Ovary (tissue), 3 donors: ENCODE data around the gene ELL2.

Source experiments
- POLR2A ChIP-seq: fragments of 450-650 bp; IDR thresholded peaks from one replicate; pipeline ENCODE4 v1.6.1; 2017; ENCODE audit warnings: antibody characterized with exemption, mild to moderate bottlenecking, moderate library complexity
- TF ChIP-seq, protein P1 (sequence below), 3 donors: fragments of 450-650 bp in 2 of 3; fragments of 200-600 bp in 1 of 3; IDR thresholded peaks; one replicate each; pipeline versions ENCODE4 v1.5.1 to v1.8.0; 2016 to 2022; ENCODE audit warnings: antibody characterized with exemption in 3 of 3, mild to moderate bottlenecking in 1 of 3
- donor health status: DM: no; HTN: no; CAD: no.

DNA sequence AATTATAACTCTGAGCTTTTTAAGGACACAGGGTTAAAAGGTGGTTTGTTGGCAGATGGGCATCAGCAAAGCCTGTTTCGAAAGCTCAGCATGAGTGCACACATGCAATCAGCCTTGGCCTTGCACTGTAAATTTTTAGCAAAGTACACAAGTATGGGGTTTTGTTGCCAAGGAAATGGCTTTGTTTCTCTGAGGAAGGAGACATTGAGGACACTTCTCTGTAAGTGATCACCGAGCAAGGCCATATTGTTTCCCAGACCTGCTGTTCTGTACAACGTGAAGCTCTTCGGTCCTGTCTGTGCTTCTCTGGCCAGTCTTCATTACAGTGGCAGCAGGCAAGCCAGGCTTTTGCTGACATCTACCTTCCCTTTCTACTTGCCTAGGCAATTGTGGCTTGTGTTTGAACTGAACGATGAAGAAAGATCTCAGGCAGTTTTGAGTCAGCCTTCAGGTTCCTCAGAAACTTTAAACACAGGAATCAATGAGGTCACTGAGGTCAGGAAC is 111.2 kb downstream of the ELL2 start:
- TF ChIP-seq, protein P1, sequence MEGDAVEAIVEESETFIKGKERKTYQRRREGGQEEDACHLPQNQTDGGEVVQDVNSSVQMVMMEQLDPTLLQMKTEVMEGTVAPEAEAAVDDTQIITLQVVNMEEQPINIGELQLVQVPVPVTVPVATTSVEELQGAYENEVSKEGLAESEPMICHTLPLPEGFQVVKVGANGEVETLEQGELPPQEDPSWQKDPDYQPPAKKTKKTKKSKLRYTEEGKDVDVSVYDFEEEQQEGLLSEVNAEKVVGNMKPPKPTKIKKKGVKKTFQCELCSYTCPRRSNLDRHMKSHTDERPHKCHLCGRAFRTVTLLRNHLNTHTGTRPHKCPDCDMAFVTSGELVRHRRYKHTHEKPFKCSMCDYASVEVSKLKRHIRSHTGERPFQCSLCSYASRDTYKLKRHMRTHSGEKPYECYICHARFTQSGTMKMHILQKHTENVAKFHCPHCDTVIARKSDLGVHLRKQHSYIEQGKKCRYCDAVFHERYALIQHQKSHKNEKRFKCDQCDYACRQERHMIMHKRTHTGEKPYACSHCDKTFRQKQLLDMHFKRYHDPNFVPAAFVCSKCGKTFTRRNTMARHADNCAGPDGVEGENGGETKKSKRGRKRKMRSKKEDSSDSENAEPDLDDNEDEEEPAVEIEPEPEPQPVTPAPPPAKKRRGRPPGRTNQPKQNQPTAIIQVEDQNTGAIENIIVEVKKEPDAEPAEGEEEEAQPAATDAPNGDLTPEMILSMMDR (IDR thresholded peaks at IDR 0.05), result no peak
- no peak for TF ChIP-seq POLR2A
